CD4-positive, alpha-beta T cell treated with Interleukin-17A for 1 hour (primary cell): Measurements from ENCODE around the gene MOB3A.

Experiments
- DNase-seq: peaks from one replicate; pipeline ENCODE4 v3.0.0-alpha.2; 2020

Gene MOB3A

GRCh38 chr19:2021453-2022140 is 74.5 kb downstream of the MOB3A start:
- no peak for DNase-seq
